ENCODE results near the gene STK17A. TPM values are rescaled to one million over a fixed set of nuclear protein-coding genes. Genes with fewer than 3 reads are reported as not detected.

The STK17A gene
- total and polyA plus RNA-seq, 2 of the 8 experiments (the other 6 are each of a cell fraction or from before 2014, with no cell fraction given) = 2.2 to 12.2 TPM

- Histone ChIP-seq H3K18ac (ENCODE audit: extremely low read depth, low read length) (no peak overlapping the region), H3K79me1 (ENCODE audit: low read depth, low read length) (no peaks in the 10 kb centered on the region), H2AFZ (ENCODE audit: low read length) (no peak overlapping the region), H3K79me2 (ENCODE audit: control insufficient read depth in 1 of 2, insufficient read depth in 2 of 2, low read length in 2 of 2) (no peaks in the 10 kb centered on the region), H4K8ac (ENCODE audit: extremely low read depth, insufficient read depth, low read length) (no peak overlapping the region), H4K91ac (replicated peaks; ENCODE audit: insufficient read length, low read length) (no peak overlapping the region), H3K27me3 (replicated peaks in 1 of 4; ENCODE audit: control insufficient read depth in 3 of 4, extremely low read depth in 1 of 4, insufficient read depth in 3 of 4, low read length in 3 of 4) (no peaks in the 10 kb centered on the region), H2BK120ac (replicated peaks; ENCODE audit: low read depth, low read length) (no peak overlapping the region), H3K27ac (ENCODE audit: low read depth, low read length) (no peak overlapping the region), H2BK20ac (ENCODE audit: low read length) (0 out of 2 replicates have a peak overlapping the region, but pooled peaks have one; percentile 34), H2BK12ac (ENCODE audit: low read depth, low read length) (no peak overlapping the region), H3K4me2 (ENCODE audit: insufficient read depth in 1 of 2, low read depth in 2 of 2, low read length in 2 of 2) (no peak overlapping the region), H3K9me3 (ENCODE audit: insufficient read depth in 2 of 2, low read depth in 1 of 2, low read length in 1 of 2) (no peaks in the 10 kb centered on the region), H3K56ac (replicated peaks; ENCODE audit: insufficient read length, low read depth, low read length) (no peak overlapping the region), H3K4ac (replicated peaks; ENCODE audit: insufficient read length, low read depth, low read length) (no peak overlapping the region), H3K23me2 (ENCODE audit: low read depth, low read length) (no peaks in the 10 kb centered on the region), H3K9ac (replicated peaks in 1 of 4; ENCODE audit: extremely low read depth in 1 of 4, low read depth in 3 of 4, low read length in 3 of 4) (no peak overlapping the region), H2BK15ac (ENCODE audit: low read length) (no peak overlapping the region), H4K20me1 (replicated peaks in 1 of 2; ENCODE audit: control insufficient read depth in 1 of 2, insufficient read depth in 2 of 2, low read length in 2 of 2) (no peaks in the 10 kb centered on the region), H3K36me3 (ENCODE audit: control insufficient read depth in 2 of 4, insufficient read depth in 4 of 4, low read length in 3 of 4) (no peaks in the 10 kb centered on the region), H2BK5ac (ENCODE audit: low read depth, low read length) (no peak overlapping the region), H3K14ac (ENCODE audit: insufficient read length) (no peak overlapping the region), H4K5ac (ENCODE audit: insufficient read length, low read depth, low read length) (no peak overlapping the region), H3K4me1 (replicated peaks in 1 of 4; ENCODE audit: control insufficient read depth in 3 of 4, insufficient read depth in 4 of 4, low read length in 3 of 4) (peaks cover 0 to 8% (median under 1%) of the 10 kb centered on the region in 4 experiments; a peak in 2 of 7 replicates), H2AK5ac (ENCODE audit: low read depth, low read length) (no peak overlapping the region), H3K23ac (ENCODE audit: insufficient read length) (no peak overlapping the region), H3K4me3 (ENCODE audit: extremely low read depth in 1 of 4, insufficient read depth in 2 of 4, low read depth in 3 of 4, low read length in 4 of 4) (no peak overlapping the region)
- WGBS, 2 experiments (ENCODE audit: extremely low coverage in 1 of 2, insufficient coverage in 1 of 2, insufficient read length in 1 of 2, insufficient replicate concordance in 2 of 2, low coverage in 1 of 2, low lambda C conversion rate in 2 of 2, missing lambda C conversion rate in 1 of 2) = 91% methylated on average over 9 of the region's 9 CpGs; no CpG with 5 or more reads in 1 of the 2 experiments
- TF ChIP-seq RAD21 (IDR thresholded peaks at IDR 0.05 in 1 of 2, conservative IDR thresholded peaks at IDR 0.05 in 1 of 2; ENCODE audit: low read depth in 2 of 2, low read length in 2 of 2) (peak in 1 of 2 experiments; percentile 27; a peak in 1 of 4 replicates), CHD1 (IDR thresholded peaks at IDR 0.05; ENCODE audit: low read depth, low read length) (no peak)
- CTCF ChIA-PET (ENCODE audit: partially characterized antibody) = interaction anchor here (1.0 to 1.1 kb wide), 3 partner anchors 25 to 98 kb away, joined by 3 read pairs; no protein-coding TSS in a partner anchor
- FAIRE-seq = no peak
- DNase-seq (ENCODE audit: low read depth in 1 of 2, low spot score in 2 of 2) = no peak
- POLR2A ChIA-PET (ENCODE audit: partially characterized antibody) = interaction anchor here (0.5 kb wide), 1 partner anchor 186 kb away, joined by 3 read pairs; no protein-coding TSS in a partner anchor
These were observed 45.0 kb upstream of the STK17A start for GRCh38 chr7:43537765-43538403.
